ENCODE data around the gene ARF4.

ARF4 gene

GRCh38 chr3:57570878-57571277 lies 26.3 kb downstream of the ARF4 start:
- TF ChIP-seq CTCF (IDR thresholded peaks at IDR 0.05; ENCODE audit: low read depth, low read length): no peak
- DNase-seq (ENCODE audit: low read depth in 2 of 2): no peak
- H3K4me3 ChIP-seq (replicated peaks in 1 of 2; ENCODE audit: low read depth in 2 of 2, low read length in 2 of 2): no peak overlapping the region

GRCh38 chr3:57569859-57570450 lies 27.2 kb downstream of the ARF4 start:
- no peak for TF ChIP-seq CTCF (IDR thresholded peaks at IDR 0.05; ENCODE audit: low read depth, low read length)
- no peak overlapping the region for H3K4me3 ChIP-seq (replicated peaks in 1 of 2; ENCODE audit: low read depth in 2 of 2, low read length in 2 of 2)
- no peak for DNase-seq (ENCODE audit: low read depth in 2 of 2)

GRCh38 chr3:57559526-57559925 lies 37.6 kb downstream of the ARF4 start:
- DNase-seq (ENCODE audit: low read depth in 2 of 2): peak; percentile 39 to 58
- H3K4me3 ChIP-seq (replicated peaks in 1 of 2; ENCODE audit: low read depth in 2 of 2, low read length in 2 of 2): no peak overlapping the region
- no peak for TF ChIP-seq CTCF (IDR thresholded peaks at IDR 0.05; ENCODE audit: low read depth, low read length)

- peak; percentile 37 to 60 for DNase-seq (ENCODE audit: low read depth in 2 of 2)
- TF ChIP-seq CTCF (IDR thresholded peaks at IDR 0.05; ENCODE audit: low read depth, low read length): no peak
- H3K4me3 ChIP-seq (replicated peaks in 1 of 2; ENCODE audit: low read depth in 2 of 2, low read length in 2 of 2): peak overlapping the region; percentile 88 to 89
Observed at GRCh38 chr3:57557085-57557537, 40.0 kb downstream of the ARF4 start.

- H3K4me3 ChIP-seq (replicated peaks in 1 of 2; ENCODE audit: low read depth in 2 of 2, low read length in 2 of 2): peak overlapping the region; percentile 88 to 89
- no peak for TF ChIP-seq CTCF (IDR thresholded peaks at IDR 0.05; ENCODE audit: low read depth, low read length)
Observed at GRCh38 chr3:57556459-57557084, 40.6 kb downstream of the ARF4 start.

GRCh38 chr3:57555738-57556458 lies 41.2 kb downstream of the ARF4 start, which contains the start of gene PDE12:
Gene PDE12, plus strand, starts transcription at chr3:57556274. Its CDS starts 106 bp downstream, at chr3:57556380.
- peak within 1 kb of the TSS; percentile 88 to 89 for H3K4me3 ChIP-seq (replicated peaks in 1 of 2; ENCODE audit: low read depth in 2 of 2, low read length in 2 of 2)
- DNase-seq (ENCODE audit: low read depth in 2 of 2): peak; percentile 91 to 96
- no peak for TF ChIP-seq CTCF (IDR thresholded peaks at IDR 0.05; ENCODE audit: low read depth, low read length)

More at GRCh38 chr3:57556459-57557084, 40.6 kb downstream of the ARF4 start:
- peak in 1 of 2 donors; percentile 34 for DNase-seq (ENCODE audit: low read depth in 2 of 2)

All from cardiac fibroblast (primary cell).